BJ (cell line): Measurements from ENCODE around the gene COL4A3. TPM values are rescaled to one million over a fixed set of nuclear protein-coding genes. Genes with fewer than 3 reads are reported as not detected.

Source experiments
- CTCF ChIA-PET: fragments of 350-600 bp; formaldehyde crosslinking; extraction: SDS; loops from one replicate; lab custom pipeline; 2021; ENCODE audit warnings: antibody characterized with exemption, inconsistent platforms; lab: Yijun Ruan, JAX
- POLR2A ChIA-PET: fragments of 300-600 bp; sonication (Branson Sonifier 250); formaldehyde crosslinking; extraction: SDS; loops from one replicate; lab custom pipeline; 2021; ENCODE audit warnings: antibody characterized with exemption; lab: Charles Lee
- DNase-seq: peaks from one replicate; pipeline ENCODE4 v3.0.0-alpha.2; 2011; ENCODE audit warnings: low read depth
- H3K27me3 ChIP-seq: 2 replicates; pipeline ENCODE4 v1.6.0; 2011; ENCODE audit warnings: low read length; ENCODE audit not compliant: control insufficient read depth, insufficient read depth
- H3K36me3 ChIP-seq: 2 replicates; pipeline ENCODE4 v1.5.1; 2011; ENCODE audit warnings: low read length; ENCODE audit not compliant: control insufficient read depth, insufficient read depth
- H3K4me3 ChIP-seq: 2 replicates; pipeline ENCODE4 v1.5.1; 2011; ENCODE audit warnings: low read depth, mild to moderate bottlenecking, control low read depth, low read length
- polyA plus RNA-seq: library from polyadenylated mRNA; depleted of rRNA; stranded (reverse); fragments of >200 nt; gene quantifications from 2 replicates; pipeline ENCODE4 v1.2.3, GENCODE V29; 2011
- TF ChIP-seq, protein P1 (sequence below): IDR thresholded peaks from 2 replicates; pipeline ENCODE4 v1.5.1; 2011; ENCODE audit warnings: low read depth, mild to moderate bottlenecking, control low read depth, inconsistent platforms, low read length, moderate library complexity; ENCODE audit not compliant: insufficient read depth

COL4A3 gene
- polyA plus RNA-seq, 1 experiment = 0.29 TPM

DNA sequence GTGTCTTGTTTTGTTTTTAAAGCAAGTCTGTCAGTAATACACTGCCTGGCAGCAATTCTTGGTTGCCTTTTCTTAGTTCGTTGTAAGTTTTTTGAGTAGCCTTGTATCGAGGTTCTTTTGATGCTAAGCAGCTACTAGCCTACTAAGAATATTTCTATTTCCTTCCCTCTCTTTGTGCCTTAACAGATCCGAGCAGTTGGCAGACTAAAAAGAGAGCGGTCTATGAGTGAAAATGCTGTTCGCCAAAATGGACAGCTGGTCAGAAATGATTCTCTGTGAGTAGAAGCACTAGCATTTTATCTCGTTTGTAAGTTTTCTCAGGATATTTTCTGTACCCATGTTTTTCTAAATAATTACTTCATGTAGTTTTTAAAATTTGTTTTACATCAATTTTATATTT, 175.7 kb downstream of the COL4A3 start:
- peaks cover 5% of the 10 kb centered on the region; the same call in 1 of the 2 replicates for H3K36me3 ChIP-seq
- ChIA-PET CTCF (interaction anchor here (0.6 to 1.3 kb wide), 2 partner anchors 40 to 492 kb away, joined by 3 to 4 read pairs; no protein-coding TSS in a partner anchor), POLR2A (no interaction called here)
- no peak overlapping the region for H3K4me3 ChIP-seq
- no peaks in the 10 kb centered on the region for H3K27me3 ChIP-seq
- TF ChIP-seq, protein P1, sequence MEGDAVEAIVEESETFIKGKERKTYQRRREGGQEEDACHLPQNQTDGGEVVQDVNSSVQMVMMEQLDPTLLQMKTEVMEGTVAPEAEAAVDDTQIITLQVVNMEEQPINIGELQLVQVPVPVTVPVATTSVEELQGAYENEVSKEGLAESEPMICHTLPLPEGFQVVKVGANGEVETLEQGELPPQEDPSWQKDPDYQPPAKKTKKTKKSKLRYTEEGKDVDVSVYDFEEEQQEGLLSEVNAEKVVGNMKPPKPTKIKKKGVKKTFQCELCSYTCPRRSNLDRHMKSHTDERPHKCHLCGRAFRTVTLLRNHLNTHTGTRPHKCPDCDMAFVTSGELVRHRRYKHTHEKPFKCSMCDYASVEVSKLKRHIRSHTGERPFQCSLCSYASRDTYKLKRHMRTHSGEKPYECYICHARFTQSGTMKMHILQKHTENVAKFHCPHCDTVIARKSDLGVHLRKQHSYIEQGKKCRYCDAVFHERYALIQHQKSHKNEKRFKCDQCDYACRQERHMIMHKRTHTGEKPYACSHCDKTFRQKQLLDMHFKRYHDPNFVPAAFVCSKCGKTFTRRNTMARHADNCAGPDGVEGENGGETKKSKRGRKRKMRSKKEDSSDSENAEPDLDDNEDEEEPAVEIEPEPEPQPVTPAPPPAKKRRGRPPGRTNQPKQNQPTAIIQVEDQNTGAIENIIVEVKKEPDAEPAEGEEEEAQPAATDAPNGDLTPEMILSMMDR = no peak
- DNase-seq = no peak

DNA sequence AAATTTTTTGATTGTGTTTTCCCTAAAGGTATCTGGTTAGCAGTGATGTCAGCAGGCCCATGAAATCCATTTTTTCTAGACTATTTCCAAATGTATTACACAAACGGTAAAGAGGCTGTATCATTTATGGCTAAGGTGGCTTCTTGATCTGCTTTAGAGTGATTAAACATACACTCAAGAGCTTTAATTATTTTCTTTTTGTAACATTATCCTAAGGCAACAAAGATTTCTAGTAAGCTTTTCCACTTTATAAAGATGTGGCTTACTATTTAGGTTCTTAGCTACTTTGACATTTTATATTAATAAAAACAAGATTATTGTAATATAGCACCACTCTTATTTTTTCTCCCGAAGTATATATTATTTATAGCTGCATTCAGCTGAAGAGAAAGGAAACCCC, 177.1 kb downstream of the COL4A3 start:
- TF ChIP-seq, protein P1 = no peak
- H3K36me3 ChIP-seq = 0 out of 2 replicates have a peak, but pooled peaks cover 5% of the 10 kb centered on the region
- H3K4me3 ChIP-seq = no peak overlapping the region
- POLR2A ChIA-PET = no interaction called here
- no peaks in the 10 kb centered on the region for H3K27me3 ChIP-seq
- CTCF ChIA-PET = no interaction called here
- DNase-seq = no peak

DNA sequence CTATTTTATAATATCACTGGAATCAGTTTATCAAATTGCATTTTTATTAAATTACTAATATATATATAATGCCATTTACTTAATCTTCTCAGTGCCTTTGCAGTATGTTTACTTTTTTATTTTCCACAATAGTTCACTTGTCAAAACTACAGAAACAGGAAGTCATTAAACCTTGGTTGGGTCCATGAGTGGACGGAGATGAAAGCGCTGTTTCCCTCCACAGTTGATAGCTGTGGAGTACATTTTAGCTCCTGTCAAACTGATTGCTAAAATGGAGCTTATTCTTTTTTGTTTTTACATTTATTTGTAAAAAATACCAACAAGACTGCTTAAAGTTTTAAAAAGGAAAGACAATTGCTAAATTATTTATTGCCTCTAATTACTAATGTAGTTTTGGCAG, 179.8 kb downstream of the COL4A3 start:
- no peak overlapping the region for H3K4me3 ChIP-seq
- DNase-seq = no peak
- H3K36me3 ChIP-seq = peaks cover 6% of the 10 kb centered on the region
- ChIA-PET POLR2A (no interaction called here), CTCF (no interaction called here)
- H3K27me3 ChIP-seq = no peaks in the 10 kb centered on the region
- TF ChIP-seq, protein P1 = no peak

DNA sequence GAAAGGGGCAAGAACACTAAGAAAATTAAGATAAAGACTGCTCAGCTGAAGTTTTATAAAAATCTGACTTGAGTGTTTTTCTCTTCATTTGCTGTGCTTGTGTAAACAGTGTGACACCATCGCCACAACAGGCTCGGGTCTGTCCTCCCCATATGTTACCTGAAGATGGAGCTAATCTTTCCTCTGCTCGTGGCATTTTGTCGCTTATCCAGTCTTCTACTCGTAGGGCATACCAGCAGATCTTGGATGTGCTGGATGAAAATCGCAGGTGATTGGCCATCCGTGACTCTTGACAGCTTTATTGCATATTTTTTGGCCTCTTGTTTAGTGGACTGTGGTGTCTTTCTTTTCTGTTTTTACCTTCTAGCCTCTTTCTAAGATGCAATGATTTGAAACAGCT, 182.7 kb downstream of the COL4A3 start:
- DNase-seq = no peak
- ChIA-PET CTCF (no interaction called here), POLR2A (no interaction called here)
- Histone ChIP-seq H3K27me3 (no peaks in the 10 kb centered on the region), H3K36me3 (peaks cover 4% of the 10 kb centered on the region), H3K4me3 (no peak overlapping the region)
- TF ChIP-seq, protein P1 = no peak

DNA sequence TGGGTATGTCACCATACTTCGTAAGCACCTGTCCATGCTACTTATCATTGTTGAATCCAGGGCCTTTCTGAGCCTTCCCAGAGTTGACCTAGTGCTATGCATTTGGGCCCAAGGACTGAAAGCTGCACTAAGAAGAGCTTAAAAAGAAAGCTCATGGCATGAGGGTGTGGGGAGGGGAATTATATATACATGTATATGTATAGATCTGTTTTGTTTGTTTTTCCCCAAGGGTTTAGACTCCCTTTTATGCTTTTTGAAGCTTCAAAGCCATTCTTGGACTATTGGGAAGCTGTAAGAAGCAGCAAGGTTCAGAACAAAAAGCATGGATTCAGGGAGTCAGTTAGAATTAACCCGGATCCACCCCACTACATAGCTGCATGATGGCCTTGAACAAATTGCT, 183.9 kb downstream of the COL4A3 start:
- Histone ChIP-seq H3K36me3 (peaks cover 4% of the 10 kb centered on the region), H3K27me3 (no peaks in the 10 kb centered on the region), H3K4me3 (no peak overlapping the region)
- ChIA-PET POLR2A (no interaction called here), CTCF (no interaction called here)
- TF ChIP-seq, protein P1 = no peak
- no peak for DNase-seq
